Stimulated activated CD8-positive, alpha-beta memory T cell treated with anti-CD3 and anti-CD28 coated beads, Interleukin-7, amount 100 ng/mL, for 1 hour (primary cell): ENCODE data around the gene IGHMBP2.
"Not testable (repeated sequence)": the region's sequence is repeated elsewhere in the genome, so short reads cannot be mapped to it uniquely, and the experiment has no call there.

Source experiments
- DNase-seq, 2 donors: peaks; one replicate each; pipeline ENCODE4 v3.0.0-alpha.2; 2020; ENCODE audit warnings: low read depth in 2 of 2

Gene IGHMBP2

DNA sequence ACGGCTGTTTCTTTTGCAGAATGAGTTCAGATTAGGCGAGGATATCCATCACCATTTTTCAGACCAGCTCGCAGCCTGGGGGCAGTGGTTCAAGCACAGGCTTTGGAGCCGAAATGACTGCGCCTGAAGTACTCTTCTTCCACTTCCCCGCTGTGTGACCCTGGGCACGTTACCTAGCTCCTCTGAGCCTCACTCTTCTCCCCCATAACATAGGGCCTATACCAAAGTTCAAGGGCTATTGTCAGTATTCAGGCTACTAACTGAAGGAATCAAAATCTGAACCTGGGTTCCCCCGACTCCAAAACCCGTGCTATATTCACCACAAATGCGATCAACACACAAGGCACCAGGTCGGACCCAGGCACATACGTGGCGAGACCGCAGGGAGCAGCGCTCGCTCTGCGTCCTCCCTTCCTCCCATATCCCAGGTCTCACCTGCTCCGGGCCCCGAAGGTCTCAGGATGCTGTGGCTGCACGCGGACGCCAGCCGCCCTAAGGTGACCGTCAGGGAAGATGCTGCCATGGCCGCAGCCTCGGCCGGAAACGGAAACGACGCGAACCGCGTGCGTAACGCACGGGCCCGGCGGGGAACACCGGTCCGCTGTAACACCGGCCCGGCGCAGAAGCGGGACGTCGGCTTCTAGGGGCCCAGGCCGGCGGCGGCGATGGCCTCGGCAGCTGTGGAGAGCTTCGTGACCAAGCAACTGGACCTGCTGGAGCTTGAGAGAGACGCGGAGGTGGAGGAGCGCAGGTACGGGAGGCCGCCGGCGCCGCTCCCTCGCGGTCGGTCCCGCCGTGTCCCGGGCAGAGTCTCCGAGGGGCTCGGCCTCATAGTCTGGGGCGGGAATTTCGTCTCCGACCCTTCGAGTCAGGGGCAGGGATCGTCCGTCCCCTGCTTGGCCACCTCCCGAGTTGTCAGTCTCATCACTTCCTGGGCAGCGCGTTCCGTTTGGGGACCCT, at the start of gene IGHMBP2, which contains the start of gene MRPL21:
TSS of gene IGHMBP2 (plus strand) at position 604 of the 960 bp plus-strand sequence. CDS start at position 666, 62 bp downstream.
TSS of gene MRPL21 (minus strand) at position 545 of the 960 bp plus-strand sequence. CDS start at position 523, 22 bp downstream.
- peak; percentile 68 to 77 for DNase-seq

- DNase-seq, result no peak
These were observed 49.3 kb upstream of the IGHMBP2 start for GRCh38 chr11:68854273-68854958.

DNA sequence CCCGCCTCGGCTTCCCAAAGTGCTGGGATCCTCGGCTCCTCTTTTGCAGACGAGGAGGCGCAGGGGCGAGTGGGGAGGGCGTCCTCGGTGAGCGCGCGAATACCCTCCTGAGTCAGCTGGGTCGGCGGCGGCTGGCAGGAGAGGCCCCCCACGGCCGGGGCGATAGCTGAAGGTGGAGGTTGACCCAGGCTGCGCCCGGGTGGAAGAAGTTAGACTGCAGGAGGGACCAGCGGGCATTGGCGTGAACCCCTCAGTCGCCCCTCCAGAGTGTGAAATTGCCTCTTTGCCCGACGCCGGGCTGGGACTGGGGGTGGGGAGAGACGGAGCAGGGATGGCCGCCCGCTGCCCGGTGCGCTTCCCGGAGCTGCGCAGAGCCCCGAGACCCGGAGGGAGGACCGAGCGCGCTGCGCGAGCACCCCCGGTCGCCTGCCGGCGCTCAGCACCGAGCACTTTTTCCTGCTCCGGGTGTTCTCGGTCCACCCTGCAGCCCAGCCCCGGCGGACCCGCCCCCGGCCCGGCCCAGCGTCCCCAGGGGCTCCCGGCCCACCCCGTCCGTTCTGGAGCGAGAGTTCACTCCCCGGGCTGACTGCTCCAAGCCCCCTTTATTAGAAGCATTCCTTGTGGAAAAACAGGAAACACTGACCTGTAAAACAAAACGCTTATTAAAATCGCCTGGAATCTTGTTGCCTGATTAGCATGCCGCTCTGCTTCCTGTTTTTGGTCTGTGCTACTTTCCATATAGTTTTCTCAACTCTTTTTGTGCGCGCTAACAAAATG, 48.3 kb upstream of the IGHMBP2 start:
- no peak for DNase-seq

DNA sequence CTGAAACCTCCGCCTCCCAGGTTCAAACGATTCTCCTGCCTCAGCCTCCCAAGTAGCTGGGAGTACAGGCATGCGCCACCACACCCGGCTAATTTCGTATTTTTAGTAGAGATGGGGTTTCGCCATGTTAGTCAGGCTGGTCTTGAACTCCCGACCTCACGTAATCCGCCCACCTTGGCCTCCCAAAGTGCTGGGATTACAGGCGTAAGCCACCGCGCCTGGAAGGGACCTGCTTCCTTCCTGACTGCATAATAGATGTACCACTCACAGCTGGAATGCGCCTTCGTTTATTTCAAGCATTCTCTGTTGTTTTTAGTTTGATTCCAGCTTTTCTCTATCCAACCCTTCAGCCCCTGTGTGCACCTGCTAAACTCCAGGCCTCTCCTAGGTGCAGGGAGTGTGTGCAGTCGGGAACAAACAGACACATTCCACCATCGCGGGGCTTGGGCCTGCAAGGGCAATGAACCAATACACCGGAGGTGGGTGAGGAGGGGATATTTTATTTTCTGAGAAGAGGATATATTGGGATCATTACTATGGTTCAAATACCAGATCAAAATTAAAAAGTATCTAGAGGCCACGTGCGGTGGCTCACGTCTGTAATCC, 47.2 kb upstream of the IGHMBP2 start:
- not testable (repeated sequence) for DNase-seq

DNA sequence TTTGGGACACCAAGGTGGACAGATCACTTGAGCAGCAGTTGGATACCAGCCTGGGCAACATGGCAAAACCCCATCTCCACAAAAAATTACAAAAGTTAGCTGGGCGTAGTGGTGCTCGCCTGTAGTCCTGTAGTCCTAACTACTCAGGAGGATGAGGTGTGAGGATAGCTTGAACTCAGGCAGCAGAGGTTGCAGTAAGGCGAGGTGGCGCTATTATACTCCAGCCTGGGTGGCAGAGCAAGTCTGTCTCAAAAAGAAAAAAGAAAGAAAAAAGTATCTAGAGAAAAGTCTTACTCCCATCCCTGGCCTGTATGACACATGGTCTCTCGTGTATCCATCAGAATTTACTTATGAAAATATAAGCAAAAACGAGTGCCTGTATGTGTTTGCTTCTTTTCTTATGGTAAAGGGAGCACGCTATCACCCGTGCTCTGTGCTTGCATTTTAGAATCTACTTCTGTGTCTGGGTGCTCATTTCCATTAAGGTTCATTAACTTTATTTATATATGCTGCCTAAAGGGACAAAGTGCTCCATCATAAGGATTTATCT, 46.6 kb upstream of the IGHMBP2 start:
- no peak for DNase-seq

DNA sequence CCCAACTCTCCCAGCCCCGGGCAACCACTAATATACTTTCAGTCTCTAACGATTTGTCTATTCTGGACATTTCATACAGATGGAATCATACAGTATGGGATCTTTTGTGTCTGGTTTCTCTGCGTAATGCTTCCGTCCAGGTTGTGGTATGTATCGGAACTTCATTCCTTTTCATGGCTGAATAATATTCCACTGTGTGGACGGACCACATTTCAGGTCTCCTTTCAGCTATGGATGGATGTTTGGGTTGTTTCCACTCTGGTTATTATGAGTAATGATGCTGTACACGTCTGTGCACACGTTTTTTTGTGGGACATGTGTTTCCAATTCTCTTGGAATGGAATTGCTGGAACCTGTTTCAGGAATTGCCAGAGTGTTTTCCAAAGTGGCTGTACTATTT, 44.6 kb upstream of the IGHMBP2 start:
- DNase-seq, result no peak

DNA sequence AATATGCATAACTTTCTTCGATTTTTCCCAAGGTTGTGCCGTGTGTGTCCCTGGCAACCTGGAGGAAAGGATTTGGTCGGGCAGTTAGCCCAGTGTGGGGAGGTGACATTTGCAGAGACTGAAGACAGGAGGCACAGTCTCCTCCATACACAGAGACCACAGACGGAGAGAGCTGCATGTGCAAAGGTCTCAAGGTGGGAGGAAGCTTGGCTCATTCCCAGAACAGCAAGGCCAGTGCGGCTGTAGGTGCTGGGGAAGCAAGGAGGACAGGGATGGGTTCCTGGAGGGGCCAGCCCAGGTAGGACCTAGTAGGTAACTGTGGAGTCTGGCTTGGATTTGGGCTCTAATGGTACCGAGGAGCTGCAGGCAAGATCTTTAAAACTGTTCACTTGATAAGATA, 41.3 kb upstream of the IGHMBP2 start:
- no peak for DNase-seq

DNA sequence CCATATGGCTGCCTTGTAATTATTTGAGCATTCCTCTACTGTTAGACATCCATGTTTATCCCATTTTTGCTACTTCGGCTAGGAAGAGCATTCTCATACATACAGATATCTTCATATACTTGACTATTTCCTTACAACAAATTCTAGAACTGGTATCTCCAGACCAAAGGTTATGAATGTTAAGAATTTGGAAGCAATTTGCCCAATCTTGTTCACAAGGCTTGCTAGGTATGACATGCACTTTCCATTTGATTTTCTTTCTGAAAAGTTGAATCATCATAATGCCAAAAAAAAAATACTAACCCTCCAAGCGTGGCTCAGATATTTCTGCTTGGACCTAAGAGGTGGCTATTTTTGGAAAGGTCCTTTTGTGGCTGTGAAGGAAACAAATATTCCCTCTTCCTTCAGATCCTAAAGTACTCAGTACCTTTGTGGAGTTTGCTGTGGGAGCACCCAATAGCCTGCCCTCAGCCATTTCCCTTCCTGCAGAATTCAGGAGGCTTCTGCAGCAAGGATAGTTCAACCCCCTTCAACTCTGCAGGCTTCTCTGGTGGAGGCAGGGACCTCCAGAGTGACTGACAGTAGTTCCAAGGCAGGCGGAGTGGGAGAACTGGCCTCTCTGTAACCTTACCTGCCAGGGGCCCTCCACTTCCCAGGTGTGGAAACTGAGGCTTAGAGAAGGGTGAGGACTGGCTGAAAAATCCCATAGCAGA, 40.0 kb upstream of the IGHMBP2 start:
- DNase-seq, result no peak

DNA sequence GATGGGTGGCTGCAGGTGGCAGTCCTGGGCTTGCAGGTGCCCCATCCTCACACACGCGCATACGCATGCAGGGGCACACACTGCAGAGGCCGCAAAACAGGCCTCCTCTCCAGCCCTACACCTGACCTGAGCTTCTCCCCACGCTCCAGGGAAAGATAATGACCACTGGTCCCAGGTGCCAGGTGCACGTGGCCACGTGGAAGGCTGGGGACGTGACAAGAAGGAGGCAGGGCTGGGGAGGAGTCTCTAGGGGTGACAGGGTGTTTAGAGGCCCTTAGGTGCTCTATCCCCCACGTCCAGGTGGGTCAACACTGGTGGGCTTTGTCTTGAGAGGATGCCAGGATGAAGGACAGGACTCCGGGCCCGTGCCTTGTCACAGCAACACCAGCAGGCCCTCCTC, 38.5 kb upstream of the IGHMBP2 start:
- no peak for DNase-seq

DNA sequence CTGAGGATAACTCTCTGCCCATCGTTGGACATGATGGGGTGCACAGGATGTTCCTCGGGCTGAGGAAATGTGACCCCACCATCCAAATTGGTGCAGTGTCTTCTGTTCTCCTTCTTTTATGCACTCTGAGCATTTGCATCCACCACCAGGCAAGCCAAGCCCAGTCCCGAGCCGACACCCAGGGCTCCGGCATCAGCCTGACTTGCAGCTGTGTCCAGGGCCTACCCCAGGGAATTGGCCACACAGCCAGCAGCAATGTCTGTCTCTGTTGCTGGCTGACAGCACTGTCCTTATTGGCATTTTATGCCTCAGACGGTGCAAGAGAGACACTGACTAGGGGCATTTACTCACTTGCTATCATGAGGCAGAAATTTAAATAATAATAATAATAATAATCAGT, 36.6 kb upstream of the IGHMBP2 start:
- no peak for DNase-seq

DNA sequence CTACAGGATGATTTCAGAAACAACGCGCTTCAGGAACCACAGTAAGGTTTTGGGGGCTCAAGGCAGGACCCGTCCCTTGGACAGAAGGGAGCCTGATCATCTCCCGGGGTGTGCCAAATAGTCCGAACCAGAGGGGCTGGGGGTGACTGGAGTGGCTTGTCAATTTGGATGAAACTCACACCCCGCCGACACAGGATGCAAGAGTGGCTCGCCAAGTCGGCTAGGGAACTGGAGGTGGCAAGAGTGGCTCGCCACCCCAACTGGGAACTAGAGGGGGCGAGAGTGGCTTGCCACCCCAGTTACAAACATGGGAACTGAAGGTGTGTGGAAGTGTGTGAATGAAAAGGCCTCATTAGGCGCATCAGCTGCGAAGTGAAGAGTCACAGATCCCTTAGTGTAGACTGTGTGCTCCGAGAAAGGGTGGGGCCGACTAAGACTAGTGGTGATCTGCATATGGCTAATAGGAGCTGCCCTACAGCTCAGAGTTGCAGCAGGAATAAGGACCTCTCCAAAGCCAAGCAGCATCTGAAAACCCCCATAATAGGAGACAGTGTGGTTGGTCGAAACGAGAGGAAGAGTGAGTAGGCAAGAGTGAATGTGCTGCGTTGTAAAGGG, 35.4 kb upstream of the IGHMBP2 start:
- DNase-seq, result no peak

GRCh38 chr11:68870470-68870869, 33.2 kb upstream of the IGHMBP2 start:
- no peak for DNase-seq

DNA sequence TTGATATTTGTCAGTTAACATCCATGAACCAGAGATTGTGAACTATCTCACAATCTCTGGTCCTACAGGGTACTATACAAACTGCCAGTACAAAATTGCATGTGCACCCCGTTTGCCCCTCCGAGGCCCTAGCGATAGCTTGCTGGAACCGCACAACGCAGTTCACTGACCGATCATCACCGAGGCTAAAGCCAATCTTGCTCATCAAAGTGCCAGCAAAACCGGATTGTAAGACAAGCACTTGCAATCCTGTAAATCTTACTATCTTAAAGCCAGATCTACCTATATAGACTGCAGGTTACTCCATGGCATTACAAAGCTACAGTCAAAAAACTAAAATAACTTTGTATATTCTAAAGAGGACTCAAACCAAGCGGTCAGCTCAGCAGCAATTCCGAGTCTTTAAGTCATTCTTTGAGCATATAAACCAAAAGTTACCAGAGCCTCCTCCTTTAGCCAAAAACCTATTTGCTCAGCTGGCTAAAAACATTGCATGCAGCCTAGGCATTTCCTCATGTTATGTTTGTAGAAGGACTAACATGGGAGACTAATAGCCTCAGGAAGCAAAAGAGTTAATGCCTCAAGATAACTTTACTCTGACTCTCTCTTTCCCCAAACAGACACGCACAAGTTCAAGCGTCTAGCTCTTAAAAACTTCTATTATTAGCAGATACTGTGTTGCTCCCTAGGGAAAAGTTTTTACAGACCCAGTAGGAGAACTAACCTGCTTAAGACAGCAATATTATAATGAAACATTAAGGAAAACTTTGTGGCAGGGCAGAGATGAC, 31.3 kb upstream of the IGHMBP2 start:
- no peak for DNase-seq

DNA sequence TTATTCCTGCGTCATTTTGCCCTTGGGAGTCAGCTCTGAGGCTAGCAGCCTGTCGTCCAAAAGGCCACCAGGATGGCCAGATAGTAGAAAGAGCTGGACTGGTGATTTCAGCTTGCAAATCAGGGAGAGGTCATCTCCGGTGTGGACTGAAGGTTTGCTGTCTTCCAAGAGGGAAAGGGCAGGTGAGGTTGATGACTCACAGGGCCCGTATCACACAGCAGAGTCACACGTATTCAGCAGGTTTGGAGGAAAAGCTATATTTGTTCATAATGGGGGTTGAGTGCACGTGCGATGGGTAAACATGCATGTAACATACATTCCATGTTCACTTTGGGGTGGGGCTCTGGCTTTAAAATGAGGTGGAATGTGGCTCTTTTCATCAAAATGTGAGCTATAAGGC, 25.7 kb upstream of the IGHMBP2 start:
- no peak for DNase-seq

- DNase-seq, result no peak
These were observed 22.8 kb upstream of the IGHMBP2 start for GRCh38 chr11:68880851-68881250.

DNA sequence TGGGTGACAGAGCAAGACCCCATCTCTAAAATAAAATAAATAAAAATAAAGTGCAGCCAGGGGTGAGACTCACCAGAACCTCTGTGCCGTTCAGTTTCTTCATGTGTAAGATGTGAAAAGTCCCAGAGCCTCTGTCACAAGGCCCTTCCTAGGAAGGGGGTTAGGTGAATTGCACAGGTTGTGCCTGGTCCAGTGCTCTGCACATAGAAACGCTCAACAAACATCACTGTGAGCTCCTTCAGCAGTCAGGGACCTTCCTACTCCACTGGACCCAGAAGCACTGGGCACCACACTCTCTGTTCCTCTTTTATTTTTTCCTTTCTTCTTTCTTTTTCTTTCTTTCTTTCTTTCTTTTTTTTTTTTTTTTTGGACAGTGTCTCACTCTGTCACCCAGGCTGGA, 22.4 kb upstream of the IGHMBP2 start:
- no peak for DNase-seq

- no peak for DNase-seq
These were observed 21.3 kb upstream of the IGHMBP2 start for GRCh38 chr11:68882391-68882790.

DNA sequence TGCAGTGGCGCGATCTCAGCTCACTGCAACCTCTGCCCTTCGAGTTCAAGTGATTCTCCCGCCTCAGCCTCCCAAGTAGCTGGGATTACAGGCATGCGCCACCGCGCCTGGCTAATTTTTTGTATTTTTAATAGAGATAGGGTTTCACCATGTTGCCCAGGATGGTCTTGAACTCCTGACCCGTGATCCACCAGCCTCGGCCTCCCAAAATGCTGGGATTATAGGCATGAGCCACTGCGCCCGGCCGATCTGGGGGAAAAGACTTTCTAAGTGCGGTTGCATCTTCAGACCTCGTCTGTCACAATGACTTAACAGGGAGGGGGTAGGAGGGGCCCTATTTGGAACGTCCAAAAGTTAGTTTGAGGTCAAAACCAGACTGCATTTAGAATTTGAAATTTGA, 18.9 kb upstream of the IGHMBP2 start:
- DNase-seq, result not testable (repeated sequence)

DNA sequence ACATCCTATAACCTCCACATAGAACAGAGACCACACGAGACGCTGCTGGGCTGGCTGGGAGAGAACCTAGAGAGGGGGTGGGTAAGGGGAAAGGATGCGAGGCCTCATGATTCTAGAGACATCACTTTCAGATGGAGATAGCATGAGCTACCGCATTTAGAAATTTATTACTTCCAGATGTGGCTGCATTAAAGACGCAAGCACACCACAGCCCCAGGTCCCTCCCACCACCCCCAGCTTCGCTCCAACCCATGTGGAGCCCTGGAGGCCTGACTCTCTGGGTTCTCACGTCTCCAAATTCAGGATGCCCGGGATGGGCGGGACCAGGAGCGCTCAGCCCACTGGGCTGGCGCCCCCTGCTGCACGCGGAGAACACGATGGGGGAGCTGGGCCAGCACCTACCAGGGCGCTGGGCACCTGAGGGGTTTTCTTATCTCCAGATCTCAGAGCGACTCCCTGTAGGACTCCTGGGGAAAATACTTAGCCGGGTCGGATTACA, 13.7 kb upstream of the IGHMBP2 start:
- no peak for DNase-seq
